Central memory CD8-positive, alpha-beta T cell (primary cell): Measurements from ENCODE around the gene B3GALNT1.

Experiments used
- ATAC-seq: fragments of 150-1000 bp; cut with Tn5 transposase; replicated peaks from 2 replicates; pipeline ENCODE4 v1.10.0; 2022; ENCODE audit warnings: mild to moderate bottlenecking, moderate FRiP score, moderate number of reproducible peaks; ENCODE audit not compliant: poor library complexity, severe bottlenecking; ENCODE audit errors: extremely low read depth
- DNase-seq, 2 donors: peaks; one replicate each; pipeline ENCODE4 v3.0.0; 2021; ENCODE audit warnings: low spot score in 2 of 2
- H3K27ac Mint-ChIP-seq: one replicate; pipeline ENCODE4 v1.8.0; 2022; ENCODE audit warnings: low read depth, mild to moderate bottlenecking, moderate library complexity, mixed read lengths
- H3K27me3 Mint-ChIP-seq: one replicate; pipeline ENCODE4 v1.8.0; 2022; ENCODE audit warnings: mixed read lengths
- H3K36me3 Mint-ChIP-seq: one replicate; pipeline ENCODE4 v1.8.0; 2022; ENCODE audit warnings: mild to moderate bottlenecking, moderate library complexity, mixed read lengths; ENCODE audit not compliant: insufficient read depth
- H3K4me1 Mint-ChIP-seq: one replicate; pipeline ENCODE4 v1.8.0; 2022; ENCODE audit warnings: mixed read lengths
- H3K4me3 Mint-ChIP-seq: one replicate; pipeline ENCODE4 v1.8.0; 2022; ENCODE audit warnings: mild to moderate bottlenecking, moderate library complexity, mixed read lengths
- H3K9me3 Mint-ChIP-seq: one replicate; pipeline ENCODE4 v1.8.0; 2022; ENCODE audit warnings: mixed read lengths

B3GALNT1 gene

GRCh38 chr3:161107311-161107710 lies 2.2 kb upstream of the B3GALNT1 start:
- H3K27me3 Mint-ChIP-seq, result peaks cover 63% of the 10 kb centered on the region
- ATAC-seq, result no peak
- no peak overlapping the region for H3K27ac Mint-ChIP-seq
- no peak for DNase-seq
- no peaks in the 10 kb centered on the region for H3K9me3 Mint-ChIP-seq
- H3K4me1 Mint-ChIP-seq, result peaks cover 5% of the 10 kb centered on the region
- H3K4me3 Mint-ChIP-seq, result no peak overlapping the region
- no peaks in the 10 kb centered on the region for H3K36me3 Mint-ChIP-seq

DNA sequence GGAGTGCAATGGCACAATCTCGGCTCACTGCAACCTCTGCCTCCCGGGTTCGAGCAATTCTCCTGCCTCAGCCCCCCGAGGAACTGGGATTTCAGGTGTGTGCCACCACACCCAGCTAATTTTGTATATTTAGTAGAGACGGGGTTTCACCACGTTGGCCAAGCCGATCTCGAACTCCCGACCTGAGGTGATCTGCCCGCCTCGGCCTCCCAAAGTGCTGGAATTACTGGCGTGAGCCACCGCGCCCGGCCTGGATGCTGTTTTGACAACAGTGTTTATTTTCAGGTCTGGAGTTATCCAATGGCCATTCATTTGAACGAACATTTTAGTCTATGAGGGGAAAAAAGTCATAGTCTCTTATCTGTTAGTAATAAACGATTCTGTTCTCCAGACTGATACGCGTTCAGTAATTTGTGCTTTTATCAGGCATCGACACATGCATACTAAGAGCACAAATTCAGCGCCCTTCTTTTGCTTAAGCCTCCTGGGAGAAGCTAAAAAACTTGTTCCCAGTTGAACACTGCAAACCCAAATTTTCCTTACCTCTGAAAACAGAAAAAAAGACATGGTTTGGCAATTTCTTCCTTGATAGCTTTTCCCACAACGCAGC lies 1.3 kb downstream of the B3GALNT1 start:
- ATAC-seq (no peak), DNase-seq (no peak)
- peak overlapping the region; percentile 59 for H3K4me3 Mint-ChIP-seq
- H3K27me3 Mint-ChIP-seq, result peaks cover 30% of the 10 kb centered on the region
- H3K27ac Mint-ChIP-seq, result no peak overlapping the region
- no peaks in the 10 kb centered on the region for H3K36me3 Mint-ChIP-seq
- H3K9me3 Mint-ChIP-seq, result no peaks in the 10 kb centered on the region
- H3K4me1 Mint-ChIP-seq, result peaks cover 5% of the 10 kb centered on the region

GRCh38 chr3:161101609-161102008 lies 3.5 kb downstream of the B3GALNT1 start:
- H3K36me3 Mint-ChIP-seq, result no peaks in the 10 kb centered on the region
- no peak overlapping the region for H3K4me3 Mint-ChIP-seq
- ATAC-seq (no peak), DNase-seq (no peak)
- H3K9me3 Mint-ChIP-seq, result no peaks in the 10 kb centered on the region
- H3K27ac Mint-ChIP-seq, result no peak overlapping the region
- H3K27me3 Mint-ChIP-seq, result peaks cover 21% of the 10 kb centered on the region
- H3K4me1 Mint-ChIP-seq, result peaks cover 5% of the 10 kb centered on the region

- H3K27ac Mint-ChIP-seq, result no peak overlapping the region
- no peak for ATAC-seq
These were observed 4.2 kb downstream of the B3GALNT1 start for GRCh38 chr3:161100994-161101393.

DNA sequence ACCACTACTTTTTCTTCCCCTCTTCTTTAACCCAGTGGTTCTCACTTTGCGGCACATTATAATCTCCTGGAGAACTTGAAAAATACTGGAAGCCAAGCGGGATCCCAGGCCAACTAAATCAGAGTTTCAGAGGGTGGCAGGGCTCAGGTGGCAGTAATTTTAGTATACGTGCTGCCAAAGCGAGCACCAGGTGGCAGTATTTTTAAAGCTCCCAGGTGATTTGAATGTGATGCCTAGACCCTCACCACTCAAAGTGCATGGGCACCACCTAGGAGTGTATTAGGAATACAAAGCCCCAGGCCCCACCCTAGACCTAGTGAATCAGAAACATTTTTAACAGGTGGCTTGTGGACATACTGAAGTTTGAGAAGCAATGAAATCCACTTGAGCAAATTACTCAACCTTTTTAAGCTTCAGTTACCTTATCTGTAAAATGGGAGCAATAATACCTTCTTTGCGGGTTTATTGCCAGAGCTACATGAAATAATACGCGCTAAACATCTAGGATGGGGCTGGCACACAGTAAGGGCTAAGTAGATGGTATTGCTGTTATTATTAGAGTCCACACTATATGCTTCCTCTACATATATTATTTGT lies 8.3 kb downstream of the B3GALNT1 start:
- no peaks in the 10 kb centered on the region for H3K4me1 Mint-ChIP-seq
- no peaks in the 10 kb centered on the region for H3K9me3 Mint-ChIP-seq
- no peak overlapping the region for H3K27ac Mint-ChIP-seq
- no peak overlapping the region for H3K4me3 Mint-ChIP-seq
- DNase-seq (no peak), ATAC-seq (no peak)
- H3K36me3 Mint-ChIP-seq, result peaks cover 2% of the 10 kb centered on the region
- no peaks in the 10 kb centered on the region for H3K27me3 Mint-ChIP-seq

More at GRCh38 chr3:161100994-161101393, 4.2 kb downstream of the B3GALNT1 start:
- Mint-ChIP-seq H3K4me1 (peaks cover 5% of the 10 kb centered on the region), H3K4me3 (no peak overlapping the region), H3K36me3 (no peaks in the 10 kb centered on the region), H3K27me3 (peaks cover 17% of the 10 kb centered on the region), H3K9me3 (no peaks in the 10 kb centered on the region)
- DNase-seq, result no peak

DNA sequence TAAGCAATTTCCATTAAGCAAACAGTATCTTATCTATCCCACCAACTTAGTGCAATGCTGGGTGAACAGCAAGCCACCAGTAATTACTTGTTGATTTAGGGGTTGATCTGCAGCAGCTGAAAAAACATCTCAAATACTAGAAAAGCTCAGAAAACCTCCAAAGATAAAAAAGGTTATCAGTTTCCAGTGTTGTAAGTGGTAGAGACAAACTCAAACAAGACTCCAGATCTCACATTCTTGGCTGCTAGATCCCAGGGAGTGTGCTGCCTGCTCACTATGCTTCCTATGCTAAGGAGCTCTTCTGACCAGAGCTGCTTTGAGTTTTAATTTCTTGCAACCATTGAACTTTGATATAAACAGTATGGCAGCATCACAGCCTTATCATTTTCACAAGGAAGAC lies 11.3 kb downstream of the B3GALNT1 start:
- Mint-ChIP-seq H3K27me3 (no peaks in the 10 kb centered on the region), H3K27ac (no peak overlapping the region), H3K4me3 (no peak overlapping the region), H3K9me3 (no peaks in the 10 kb centered on the region), H3K4me1 (no peaks in the 10 kb centered on the region), H3K36me3 (peaks cover 2% of the 10 kb centered on the region)
- DNase-seq (no peak), ATAC-seq (no peak)

GRCh38 chr3:161084277-161084676 lies 20.9 kb downstream of the B3GALNT1 start:
- Mint-ChIP-seq H3K27me3 (peaks cover 9% of the 10 kb centered on the region), H3K4me3 (no peak overlapping the region), H3K36me3 (no peaks in the 10 kb centered on the region), H3K9me3 (no peaks in the 10 kb centered on the region), H3K27ac (no peak overlapping the region), H3K4me1 (peaks cover 4% of the 10 kb centered on the region)
- DNase-seq, result no peak
- ATAC-seq, result no peak

DNA sequence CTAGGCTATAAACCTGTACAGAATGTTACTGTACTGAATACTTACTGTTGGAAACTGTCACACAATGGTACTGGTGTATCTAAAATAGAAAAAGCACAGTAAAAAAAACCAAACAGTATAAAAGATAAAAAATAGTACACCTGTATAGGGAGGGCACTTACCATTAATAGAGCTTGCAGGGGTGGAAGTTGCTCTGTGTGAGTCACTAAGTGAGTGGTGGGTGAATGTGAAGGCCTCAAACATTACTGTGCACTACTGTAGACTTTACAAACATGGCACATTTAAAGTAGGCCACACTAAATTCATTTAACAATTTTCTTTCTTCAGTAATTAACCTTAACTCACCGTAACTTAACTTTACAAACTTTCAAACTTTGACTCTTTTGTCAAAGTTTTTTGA lies 22.0 kb downstream of the B3GALNT1 start:
- Mint-ChIP-seq H3K27me3 (peaks cover 9% of the 10 kb centered on the region), H3K4me3 (no peak overlapping the region), H3K36me3 (no peaks in the 10 kb centered on the region), H3K9me3 (no peaks in the 10 kb centered on the region), H3K4me1 (peaks cover 4% of the 10 kb centered on the region), H3K27ac (no peak overlapping the region)
- no peak for DNase-seq
- ATAC-seq, result no peak

- ATAC-seq, result no peak
- Mint-ChIP-seq H3K36me3 (no peaks in the 10 kb centered on the region), H3K4me3 (no peak overlapping the region), H3K27me3 (peaks cover 4% of the 10 kb centered on the region), H3K27ac (no peak overlapping the region), H3K9me3 (no peaks in the 10 kb centered on the region), H3K4me1 (peaks cover 4% of the 10 kb centered on the region)
- no peak for DNase-seq
These were observed 23.1 kb downstream of the B3GALNT1 start for GRCh38 chr3:161082063-161082462.

DNA sequence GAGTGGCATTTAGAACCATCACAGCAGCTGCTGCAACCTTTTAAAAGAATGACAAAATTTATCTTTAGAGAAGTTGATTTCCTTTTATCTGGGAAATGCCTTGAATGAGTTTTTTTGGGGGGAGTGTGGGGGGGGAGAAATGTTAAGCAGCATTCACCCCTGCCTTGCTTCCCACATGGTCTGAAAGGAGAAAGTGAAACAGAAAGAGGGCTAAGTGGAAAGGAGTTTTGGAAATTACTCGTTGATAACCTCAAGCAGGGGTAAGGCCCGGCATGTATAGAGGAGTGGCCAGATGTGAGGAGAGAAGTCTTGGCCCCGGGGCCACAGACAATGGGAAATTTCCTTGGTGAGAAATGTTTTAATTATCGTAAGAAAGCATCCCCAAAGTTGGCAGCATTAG lies 23.5 kb downstream of the B3GALNT1 start:
- H3K4me3 Mint-ChIP-seq, result no peak overlapping the region
- DNase-seq (no peak), ATAC-seq (no peak)
- H3K36me3 Mint-ChIP-seq, result no peaks in the 10 kb centered on the region
- H3K27me3 Mint-ChIP-seq, result peaks cover 6% of the 10 kb centered on the region
- no peaks in the 10 kb centered on the region for H3K9me3 Mint-ChIP-seq
- peaks cover 4% of the 10 kb centered on the region for H3K4me1 Mint-ChIP-seq
- H3K27ac Mint-ChIP-seq, result no peak overlapping the region

- ATAC-seq (no peak), DNase-seq (no peak)
- peaks cover 2% of the 10 kb centered on the region for H3K36me3 Mint-ChIP-seq
- no peaks in the 10 kb centered on the region for H3K9me3 Mint-ChIP-seq
- H3K27me3 Mint-ChIP-seq, result peaks cover 6% of the 10 kb centered on the region
- H3K27ac Mint-ChIP-seq, result no peak overlapping the region
- H3K4me1 Mint-ChIP-seq, result no peaks in the 10 kb centered on the region
- no peak overlapping the region for H3K4me3 Mint-ChIP-seq
These were observed 32.0 kb downstream of the B3GALNT1 start for GRCh38 chr3:161073181-161073580.

DNA sequence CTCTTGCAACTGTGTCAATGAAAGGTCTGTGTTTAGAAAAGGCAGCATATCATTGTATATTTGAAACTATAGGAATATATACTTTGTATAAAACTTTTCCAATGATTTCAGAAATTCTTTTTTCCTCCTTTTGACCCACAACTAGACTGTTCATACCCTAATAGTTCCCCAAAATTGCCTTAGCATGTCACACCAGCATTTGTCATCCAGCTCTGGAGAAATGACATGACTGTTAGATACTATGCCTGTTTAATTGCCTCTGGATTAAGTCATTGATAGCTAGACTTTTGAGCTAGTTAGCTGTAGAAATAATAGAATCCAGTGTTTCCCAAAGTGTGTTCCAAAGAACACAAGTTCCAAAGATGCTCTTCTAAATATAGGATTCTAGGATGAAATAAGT lies 32.4 kb downstream of the B3GALNT1 start:
- Mint-ChIP-seq H3K27me3 (peaks cover 6% of the 10 kb centered on the region), H3K4me1 (no peaks in the 10 kb centered on the region), H3K36me3 (peaks cover 2% of the 10 kb centered on the region), H3K27ac (no peak overlapping the region), H3K9me3 (no peaks in the 10 kb centered on the region), H3K4me3 (no peak overlapping the region)
- DNase-seq, result no peak
- ATAC-seq, result no peak

DNA sequence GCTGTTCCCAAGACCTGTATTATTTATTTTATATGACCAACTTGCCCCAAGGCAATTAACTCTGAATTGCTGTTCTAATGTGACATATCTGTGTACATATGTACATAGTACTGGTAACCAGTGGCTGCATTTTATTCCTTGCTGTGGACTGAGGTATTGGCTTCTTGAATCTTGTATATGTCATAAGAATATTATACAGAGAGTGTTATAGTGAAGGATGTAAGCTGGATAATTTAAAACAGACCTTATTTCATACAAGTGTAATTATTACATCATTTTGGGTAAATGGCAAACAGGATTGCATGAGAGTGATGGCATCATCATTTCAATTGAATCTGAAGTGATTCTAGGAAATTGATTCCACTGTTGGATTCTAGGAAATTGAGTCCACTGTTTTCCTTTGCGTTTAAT lies 32.9 kb downstream of the B3GALNT1 start:
- H3K36me3 Mint-ChIP-seq, result peaks cover 2% of the 10 kb centered on the region
- H3K4me3 Mint-ChIP-seq, result no peak overlapping the region
- H3K27me3 Mint-ChIP-seq, result peaks cover 5% of the 10 kb centered on the region
- no peaks in the 10 kb centered on the region for H3K9me3 Mint-ChIP-seq
- no peak for ATAC-seq
- no peaks in the 10 kb centered on the region for H3K4me1 Mint-ChIP-seq
- DNase-seq, result no peak
- H3K27ac Mint-ChIP-seq, result no peak overlapping the region
